ENCODE measurements around the gene CD300H.

DNA sequence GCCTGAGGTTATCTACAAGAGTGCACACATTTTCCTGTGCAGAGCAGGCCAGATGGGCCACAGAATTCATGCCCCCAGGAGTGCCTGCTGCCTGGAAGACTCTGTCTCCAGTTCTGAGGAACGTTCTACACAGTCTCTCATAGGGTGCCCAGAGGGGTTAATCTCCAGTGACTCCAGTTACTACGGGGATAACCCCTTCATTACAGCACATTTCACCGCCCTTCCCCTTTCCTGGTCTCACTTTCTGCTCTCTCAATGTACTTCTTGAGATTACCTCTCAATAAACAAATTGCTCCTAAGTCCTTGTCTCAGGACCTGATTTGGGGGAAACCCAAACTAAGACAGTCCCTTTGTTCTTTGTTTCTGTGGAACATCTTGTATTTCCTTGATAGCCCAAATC is 5.7 kb downstream of the CD300H start:
- TF ChIP-seq POLR2AphosphoS5 (IDR thresholded peaks at IDR 0.05) (no peak), POLR2A (IDR thresholded peaks at IDR 0.05) (no peak)
- TF ChIP-seq, protein P1, sequence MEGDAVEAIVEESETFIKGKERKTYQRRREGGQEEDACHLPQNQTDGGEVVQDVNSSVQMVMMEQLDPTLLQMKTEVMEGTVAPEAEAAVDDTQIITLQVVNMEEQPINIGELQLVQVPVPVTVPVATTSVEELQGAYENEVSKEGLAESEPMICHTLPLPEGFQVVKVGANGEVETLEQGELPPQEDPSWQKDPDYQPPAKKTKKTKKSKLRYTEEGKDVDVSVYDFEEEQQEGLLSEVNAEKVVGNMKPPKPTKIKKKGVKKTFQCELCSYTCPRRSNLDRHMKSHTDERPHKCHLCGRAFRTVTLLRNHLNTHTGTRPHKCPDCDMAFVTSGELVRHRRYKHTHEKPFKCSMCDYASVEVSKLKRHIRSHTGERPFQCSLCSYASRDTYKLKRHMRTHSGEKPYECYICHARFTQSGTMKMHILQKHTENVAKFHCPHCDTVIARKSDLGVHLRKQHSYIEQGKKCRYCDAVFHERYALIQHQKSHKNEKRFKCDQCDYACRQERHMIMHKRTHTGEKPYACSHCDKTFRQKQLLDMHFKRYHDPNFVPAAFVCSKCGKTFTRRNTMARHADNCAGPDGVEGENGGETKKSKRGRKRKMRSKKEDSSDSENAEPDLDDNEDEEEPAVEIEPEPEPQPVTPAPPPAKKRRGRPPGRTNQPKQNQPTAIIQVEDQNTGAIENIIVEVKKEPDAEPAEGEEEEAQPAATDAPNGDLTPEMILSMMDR (IDR thresholded peaks at IDR 0.05), result no peak

Data from breast epithelium (tissue), 3 donors.